HG03159 (cell line): ENCODE data around the gene ZCWPW2.

Experiments used
- ATAC-seq: cut with Tn5 transposase; IDR thresholded peaks from one replicate; pipeline ENCODE4 v1.9.1; 2021; ENCODE audit warnings: mild to moderate bottlenecking, moderate library complexity; ENCODE audit not compliant: unreplicated experiment

ZCWPW2 gene

GRCh38 chr3:28349469-28350000 lies 1.0 kb downstream of the ZCWPW2 start:
- ATAC-seq: no peak

DNA sequence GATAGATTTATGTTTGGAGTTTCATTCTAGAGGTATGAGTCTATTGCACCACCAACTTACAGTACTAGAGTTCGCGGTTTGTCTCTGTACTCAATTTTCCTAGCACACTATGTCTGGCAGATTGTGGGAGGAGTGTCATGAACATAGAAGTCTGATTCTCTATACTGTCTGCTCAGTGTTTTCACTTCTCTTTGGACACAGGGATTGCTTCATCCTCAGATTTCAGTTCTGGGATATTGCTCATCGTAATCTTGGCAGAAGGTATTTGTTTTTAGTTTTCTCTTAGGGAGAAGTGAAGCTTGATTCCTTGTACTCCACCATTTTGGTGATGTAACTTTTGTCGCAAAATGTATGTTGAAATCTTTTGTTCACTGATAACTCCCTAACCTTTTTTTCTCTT lies 27.9 kb downstream of the ZCWPW2 start:
- ATAC-seq: no peak

DNA sequence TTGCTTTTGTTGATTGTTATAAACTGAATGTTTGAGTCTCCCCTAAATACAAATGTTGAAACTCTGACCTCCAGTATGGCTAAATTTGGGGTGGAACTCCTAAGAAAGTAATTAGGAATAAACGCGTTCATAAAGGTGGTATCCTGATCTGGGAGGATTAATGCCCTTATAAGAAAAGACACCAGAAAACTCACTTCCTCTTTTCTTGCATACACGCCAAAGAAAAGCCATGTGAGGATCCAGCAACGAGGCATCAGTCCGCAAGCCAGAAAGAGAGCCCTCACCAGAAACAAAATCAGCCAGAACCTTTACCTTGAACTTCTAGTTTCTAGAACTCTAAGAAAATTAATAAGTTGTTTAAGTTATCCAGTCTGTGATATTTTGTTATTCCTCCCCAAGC lies 37.5 kb downstream of the ZCWPW2 start:
- no peak for ATAC-seq

GRCh38 chr3:28388978-28389377 lies 40.5 kb downstream of the ZCWPW2 start:
- no peak for ATAC-seq

DNA sequence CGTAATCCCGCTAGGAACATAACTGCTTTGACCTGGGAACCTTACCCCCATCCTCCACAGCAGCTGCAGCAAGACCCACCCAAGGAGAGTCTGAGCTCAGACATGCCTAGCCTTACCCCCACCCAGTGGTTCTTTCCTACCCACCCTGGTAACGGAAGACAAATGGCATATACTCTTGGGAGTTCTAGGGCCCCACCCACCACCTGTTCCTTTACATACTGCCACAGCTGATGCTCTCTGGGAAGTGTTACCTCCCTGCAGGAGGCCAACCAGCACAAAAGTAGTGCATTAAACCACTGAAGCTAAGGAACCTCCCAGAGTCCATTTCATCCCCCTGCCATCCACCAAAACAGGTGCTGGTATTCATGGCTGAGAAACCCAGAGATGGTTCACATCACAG lies 50.7 kb downstream of the ZCWPW2 start:
- no peak for ATAC-seq

DNA sequence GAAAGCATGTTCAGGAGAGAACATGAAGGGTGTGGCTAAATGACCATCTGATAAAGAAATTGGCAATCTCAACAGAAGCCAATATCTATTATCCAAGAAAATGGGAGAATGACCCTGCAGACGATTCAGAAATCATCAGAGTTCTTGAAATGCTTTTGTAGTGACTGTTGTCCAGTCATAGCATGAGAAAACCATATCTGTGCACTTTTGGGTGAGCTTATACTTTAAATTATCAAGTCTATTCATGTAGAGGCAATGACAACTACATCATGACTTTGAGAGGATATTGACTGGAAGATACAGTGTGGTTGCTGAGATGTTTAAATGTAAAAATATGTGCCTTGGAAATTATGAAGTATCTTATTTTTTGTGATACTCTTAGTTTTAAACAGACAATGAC lies 57.7 kb downstream of the ZCWPW2 start:
- ATAC-seq: no peak

DNA sequence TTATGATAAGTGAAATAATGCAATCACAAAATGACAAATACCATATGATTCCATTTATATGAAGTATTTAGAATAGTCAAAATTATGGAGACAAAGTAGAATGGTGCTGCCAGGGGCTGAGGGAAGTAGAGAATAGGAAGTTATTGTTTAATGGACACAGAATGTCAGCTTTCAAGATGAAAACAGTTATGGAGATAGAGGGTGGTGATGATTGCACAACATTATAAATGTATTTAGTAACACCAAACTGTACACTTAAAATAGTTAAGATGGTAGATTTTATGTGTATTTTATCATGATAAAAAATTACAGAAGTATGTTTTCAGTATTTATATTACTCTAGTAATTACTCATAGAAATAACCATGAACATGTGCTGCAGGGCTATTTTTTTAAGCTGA lies 100.9 kb downstream of the ZCWPW2 start:
- ATAC-seq: no peak

- no peak for ATAC-seq
These were observed 114.3 kb downstream of the ZCWPW2 start for GRCh38 chr3:28462866-28463265.

DNA sequence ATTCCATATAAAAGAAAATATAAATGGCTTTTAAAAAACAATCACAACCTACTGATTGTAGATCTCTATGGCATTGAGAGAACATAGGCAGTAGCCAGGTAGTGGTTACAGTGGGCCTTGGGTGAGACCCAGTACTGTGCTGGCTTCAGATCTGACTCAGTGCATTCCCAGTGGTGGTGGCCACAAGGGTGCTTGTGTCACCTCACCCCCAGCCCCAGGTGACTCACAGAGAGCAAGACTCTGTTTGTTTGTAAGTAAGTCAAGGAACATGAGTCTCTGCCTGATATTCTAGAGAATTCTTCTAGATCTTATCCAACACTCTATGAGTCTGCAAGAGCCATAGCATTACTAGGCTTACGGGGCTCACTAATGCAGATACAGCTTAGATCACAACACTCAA lies 118.9 kb downstream of the ZCWPW2 start:
- ATAC-seq: no peak

- peak; percentile 83 for ATAC-seq
These were observed 127.7 kb downstream of the ZCWPW2 start for GRCh38 chr3:28476194-28476593.

- ATAC-seq: no peak
These were observed 128.2 kb downstream of the ZCWPW2 start for GRCh38 chr3:28476764-28477163.

GRCh38 chr3:28485164-28485563 lies 136.6 kb downstream of the ZCWPW2 start:
- no peak for ATAC-seq

DNA sequence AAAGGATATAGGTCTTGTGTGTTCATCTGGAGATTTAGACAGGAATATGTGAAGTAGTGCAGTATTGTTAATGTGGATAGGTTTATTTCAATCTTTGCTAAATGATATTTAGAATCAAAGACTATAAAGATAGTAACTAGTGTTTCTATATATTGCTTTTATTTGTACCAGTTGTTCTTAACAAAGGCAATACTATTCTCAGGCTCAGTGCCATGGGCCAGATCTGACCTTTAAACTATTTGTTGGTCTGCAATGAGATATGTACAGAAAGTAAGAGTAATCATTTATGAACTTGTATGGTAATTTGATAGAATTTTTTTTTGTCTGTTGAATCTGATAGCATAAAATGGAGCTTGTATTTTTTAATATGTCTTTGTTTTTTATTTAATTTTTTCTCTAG lies 146.8 kb downstream of the ZCWPW2 start:
- no peak for ATAC-seq

GRCh38 chr3:28502397-28502937 lies 153.9 kb downstream of the ZCWPW2 start:
- ATAC-seq: no peak

GRCh38 chr3:28504976-28505375 lies 156.5 kb downstream of the ZCWPW2 start:
- no peak for ATAC-seq

DNA sequence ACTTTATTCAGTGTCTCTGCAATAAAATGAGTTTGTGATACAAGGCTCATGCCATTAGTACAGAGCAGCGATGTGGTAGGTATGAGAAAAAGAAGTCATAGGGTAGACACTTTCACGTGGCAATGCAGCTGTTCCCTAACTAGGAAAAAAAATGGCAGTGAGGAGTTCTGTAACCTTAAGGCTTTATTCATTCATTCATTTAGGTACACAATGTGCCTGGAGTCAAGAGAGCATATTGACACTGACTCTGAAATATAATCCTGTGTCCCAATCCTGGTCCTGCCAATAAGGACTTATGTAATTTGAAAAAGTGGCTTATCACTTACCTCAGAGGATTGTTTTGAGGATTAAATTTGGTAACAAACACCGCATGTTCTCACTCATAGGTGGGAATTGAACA lies 173.1 kb downstream of the ZCWPW2 start:
- ATAC-seq: no peak

DNA sequence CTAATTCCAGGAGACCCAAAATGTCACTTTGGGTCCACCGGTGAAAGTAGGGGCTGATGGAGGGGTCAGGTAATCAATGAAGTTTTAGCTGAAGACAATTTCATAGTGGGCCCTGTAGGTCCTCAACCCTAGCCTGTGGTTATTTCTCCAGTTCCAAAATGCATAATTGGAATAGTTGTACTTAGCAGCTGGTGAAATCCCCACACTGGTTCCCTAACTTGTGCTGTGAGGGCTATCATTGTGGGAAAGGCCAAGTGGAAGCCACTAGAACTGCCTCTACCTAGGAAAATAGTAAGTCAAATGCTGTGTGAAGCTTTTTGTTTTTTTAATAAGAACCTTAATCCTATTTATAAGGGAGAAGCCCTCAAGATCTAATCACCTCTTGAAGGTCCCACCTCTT lies 193.8 kb downstream of the ZCWPW2 start:
- no peak for ATAC-seq

DNA sequence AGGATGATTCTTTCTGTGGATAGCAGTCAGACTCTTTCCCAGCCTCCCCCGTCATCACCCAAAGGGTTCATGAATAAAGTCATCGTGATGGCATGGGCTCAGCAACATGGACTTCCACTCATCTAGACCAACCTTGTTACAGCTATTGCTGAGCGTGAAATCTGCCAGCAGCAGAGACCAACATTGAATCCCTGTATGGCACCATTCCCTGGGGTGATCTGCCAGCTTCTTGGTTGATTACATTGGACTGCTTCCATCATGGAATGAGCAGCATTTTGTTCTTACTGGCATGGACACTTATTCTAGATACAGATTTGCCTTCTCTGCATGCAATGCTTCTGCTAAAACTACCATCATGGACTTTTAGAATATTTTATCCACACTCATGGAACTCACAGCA lies 195.7 kb downstream of the ZCWPW2 start:
- no peak for ATAC-seq

GRCh38 chr3:28544831-28545230 lies 196.3 kb downstream of the ZCWPW2 start:
- no peak for ATAC-seq

DNA sequence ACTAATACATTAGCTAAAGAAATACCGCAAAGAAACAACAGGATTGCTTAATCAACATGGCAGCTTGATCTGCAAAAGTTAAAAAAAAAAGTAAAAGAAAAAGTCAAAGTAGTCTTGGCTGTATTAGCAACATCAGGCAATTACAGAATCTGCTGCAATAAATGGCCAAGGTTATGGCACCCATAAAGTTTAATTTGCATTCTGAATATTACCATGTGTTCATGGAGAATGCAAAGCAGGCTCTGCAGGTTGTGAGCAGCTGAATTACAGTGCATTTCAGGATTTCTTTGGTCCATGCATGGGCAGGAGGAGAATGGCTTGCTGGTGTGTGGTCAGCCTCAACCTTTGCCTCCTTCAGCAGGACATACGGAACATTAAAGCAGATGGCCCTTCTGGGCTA lies 199.2 kb downstream of the ZCWPW2 start:
- no peak for ATAC-seq

- no peak for ATAC-seq
These were observed 204.7 kb downstream of the ZCWPW2 start for GRCh38 chr3:28553175-28553574.

DNA sequence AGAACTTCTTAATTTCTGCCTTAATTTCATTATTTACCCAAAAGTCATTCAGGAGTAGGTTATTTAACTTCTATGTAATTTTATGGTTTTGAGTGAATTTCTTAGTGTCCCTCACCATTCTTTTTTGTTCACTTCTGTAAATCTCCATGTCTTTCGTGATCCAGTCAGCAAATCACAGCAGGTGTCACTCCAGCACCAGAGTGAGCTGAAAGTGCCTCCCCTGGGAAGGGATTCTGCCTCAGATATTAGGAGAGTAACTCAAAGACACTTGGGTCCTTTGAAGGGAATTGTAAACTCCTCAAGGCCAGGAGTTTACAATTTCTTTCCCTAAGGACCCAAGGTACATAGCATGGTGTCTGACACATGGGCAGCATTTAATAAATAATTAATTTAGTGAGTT lies 207.7 kb downstream of the ZCWPW2 start:
- no peak for ATAC-seq

DNA sequence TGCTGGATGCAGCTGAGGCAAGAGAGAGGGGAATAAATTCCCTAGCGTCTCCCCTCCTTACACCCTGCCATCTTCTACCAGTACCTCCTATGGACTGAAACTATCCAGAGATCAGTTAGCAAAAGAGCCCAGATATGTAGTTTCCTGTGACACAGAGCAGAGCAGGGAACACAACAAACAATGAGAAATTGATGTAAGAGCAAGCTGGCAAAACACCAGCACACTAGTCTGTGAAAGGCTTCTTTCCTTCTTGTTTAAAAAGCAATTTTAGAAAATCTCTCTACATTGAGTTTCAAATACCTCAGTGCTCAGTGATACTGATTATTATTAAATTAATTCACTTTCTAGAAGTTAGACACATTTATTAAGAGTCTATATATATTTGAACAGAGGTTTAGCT lies 215.7 kb downstream of the ZCWPW2 start:
- no peak for ATAC-seq
